Panc1 (cell line): ENCODE data around the gene ZNF407. TPM values are rescaled to one million over a fixed set of nuclear protein-coding genes. Genes with fewer than 3 reads are reported as not detected.

ENCODE experiments used
- ATAC-seq: fragments of 200-7000 bp; cut with Tn5 transposase; 2 replicates; pipeline ENCODE4 v1.9.1; 2020; ENCODE audit warnings: mild to moderate bottlenecking, moderate library complexity
- BruUV-seq: library from RNA; stranded (reverse); fragments of 400-500 nt; replicated peaks from 2 replicates; lab custom pipeline; 2021; lab: Mats Ljungman, UMichigan
- CTCF ChIA-PET: fragments of 300-600 bp; sonication (Branson Sonifier 250); formaldehyde crosslinking; loops from one replicate; lab custom pipeline; 2022; ENCODE audit warnings: antibody characterized with exemption; lab: Charles Lee
- POLR2A ChIA-PET: fragments of 300-600 bp; sonication (Branson Sonifier 250); formaldehyde crosslinking; loops from one replicate; lab custom pipeline; 2022; ENCODE audit warnings: antibody characterized with exemption; lab: Charles Lee
- DNase-seq: peaks from one replicate; pipeline ENCODE4 v3.0.0-alpha.2; 2010; ENCODE audit warnings: low read depth, low spot score
- H3K27ac ChIP-seq: 2 replicates; pipeline ENCODE4 v1.5.1; 2011; ENCODE audit warnings: mild to moderate bottlenecking, low read length, inconsistent platforms
- H3K27me3 ChIP-seq: fragments of 200-500 bp; sonication (Bioruptor generic); 2 replicates; pipeline ENCODE4 v1.6.0; 2014; ENCODE audit warnings: low read length, inconsistent platforms; ENCODE audit not compliant: control insufficient read depth, insufficient read depth
- H3K36me3 ChIP-seq: fragments of 200-500 bp; sonication (Bioruptor generic); 2 replicates; pipeline ENCODE4 v1.5.1; 2014; ENCODE audit warnings: inconsistent platforms, mild to moderate bottlenecking, low read length, moderate library complexity; ENCODE audit not compliant: control insufficient read depth, insufficient read depth
- H3K4me1 ChIP-seq: 2 replicates; pipeline ENCODE4 v1.5.1; 2011; ENCODE audit warnings: inconsistent platforms, mild to moderate bottlenecking, low read length, moderate library complexity; ENCODE audit not compliant: control insufficient read depth, insufficient read depth
- H3K4me3 ChIP-seq, 2 experiments: 2 replicates each; pipeline ENCODE4 v1.5.1; 2011 to 2012; ENCODE audit warnings: low read depth in 2 of 2, low read length in 2 of 2, mild to moderate bottlenecking in 2 of 2, inconsistent platforms in 1 of 2, moderate library complexity in 1 of 2
- H3K9me3 ChIP-seq: fragments of 200-500 bp; sonication (Bioruptor generic); 2 replicates; pipeline ENCODE4 v1.5.1; 2014; ENCODE audit warnings: low read depth, mild to moderate bottlenecking, inconsistent platforms, low read length, moderate library complexity; ENCODE audit not compliant: control insufficient read depth, insufficient read depth
- CTCF ChIP-seq: fragments of 450-650 bp; IDR thresholded peaks from 2 replicates; pipeline ENCODE4 v1.5.1; 2017; ENCODE audit warnings: mild to moderate bottlenecking
- POLR2AphosphoS5 ChIP-seq: IDR thresholded peaks from 2 replicates; pipeline ENCODE4 v1.6.1; 2012; ENCODE audit warnings: mild to moderate bottlenecking, low read depth, low read length, moderate library complexity
- REST ChIP-seq, 2 experiments: IDR thresholded peaks; 2 replicates each; pipeline ENCODE4 v1.6.1; 2011 to 2012; ENCODE audit warnings: low read depth in 2 of 2, control low read depth in 1 of 2, low read length in 1 of 2, mild to moderate bottlenecking in 1 of 2, moderate library complexity in 1 of 2; ENCODE audit not compliant: insufficient read depth in 1 of 2
- SIN3A ChIP-seq: IDR thresholded peaks from 2 replicates; pipeline ENCODE4 v1.6.1; 2012; ENCODE audit warnings: low read depth, mild to moderate bottlenecking, low read length, moderate library complexity, borderline replicate concordance; ENCODE audit not compliant: insufficient read depth
- TCF7L2 ChIP-seq: IDR thresholded peaks from 2 replicates; pipeline ENCODE4 v1.6.1; 2011; ENCODE audit warnings: mild to moderate bottlenecking, low read depth, low read length, inconsistent platforms
- in situ Hi-C: cut with HindIII; loops from 2 replicates; pipeline ENCODE4 v1.10.0; 2016; ENCODE audit warnings: low sequenced_read_pairs, low pct_unique_long_range_greater_than_20kb
- intact Hi-C: fragments of 100-400 bp; cut with micrococcal nuclease; formaldehyde crosslinking; loops from one replicate; pipeline ENCODE4 v1.10.0; 2022; ENCODE audit not compliant: unreplicated experiment
- total RNA-seq: library from RNA; stranded (reverse); gene quantifications from one replicate; pipeline ENCODE4 v1.2.1, GENCODE V29; 2021; ENCODE audit not compliant: unreplicated experiment

The ZNF407 gene
- total RNA-seq, 1 experiment from 2014 or later = 16.8 TPM

- peak overlapping the region; percentile 36; the same call in 1 of the 2 replicates for H3K27ac ChIP-seq
- no peaks in the 10 kb centered on the region for H3K9me3 ChIP-seq
- no peaks in the 10 kb centered on the region for H3K36me3 ChIP-seq
- H3K4me3 ChIP-seq = no peak overlapping the region
- CTCF ChIA-PET = interaction anchor here (0.7 kb wide), 1 partner anchor 45 kb away, joined by 4 read pairs; no protein-coding TSS in a partner anchor
- no peak for TF ChIP-seq SIN3A
- no peak for TF ChIP-seq TCF7L2
- no peak for TF ChIP-seq REST (IDR thresholded peaks at IDR 0.05; ENCODE audit: insufficient read depth in 1 of 2, low read depth in 2 of 2, low read length in 1 of 2)
- TF ChIP-seq POLR2AphosphoS5 = no peak
- TF ChIP-seq CTCF = no peak
- in situ Hi-C loops = no loop called here
- peaks cover 27% of the 10 kb centered on the region for H3K4me1 ChIP-seq
- ATAC-seq (no peak), DNase-seq (no peak)
- intact Hi-C loops = no loop called here
- H3K27me3 ChIP-seq = no peaks in the 10 kb centered on the region
- BruUV-seq = no TSS peak
- POLR2A ChIA-PET = interaction anchor here (0.7 kb wide), 1 partner anchor 10 kb away, joined by 5 read pairs; no protein-coding TSS in a partner anchor
Observed at GRCh38 chr18:74996996-74997395, 399.3 kb downstream of the ZNF407 start.

DNA sequence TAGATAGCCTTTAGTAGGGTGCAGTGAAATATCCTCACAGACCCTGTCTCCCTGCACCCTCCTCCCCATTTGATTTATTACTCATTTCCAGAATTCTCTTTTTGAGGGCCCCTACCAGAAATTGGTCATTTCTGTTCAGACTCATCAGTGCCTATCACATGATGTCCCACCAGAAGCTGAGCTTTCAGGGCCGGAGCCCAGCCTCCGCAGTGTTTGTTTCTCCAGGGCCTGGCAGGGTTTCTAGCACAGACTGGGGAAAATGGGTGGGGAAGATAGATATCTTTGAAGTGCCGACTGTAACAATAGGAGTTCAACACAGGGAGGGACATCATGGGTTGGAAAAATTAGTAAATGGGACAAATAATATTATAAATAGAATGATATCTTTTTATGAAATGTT lies 403.2 kb downstream of the ZNF407 start:
- in situ Hi-C loops (no loop called here), intact Hi-C loops (no loop called here)
- ChIA-PET CTCF (no interaction called here), POLR2A (no interaction called here)
- peaks cover 6% of the 10 kb centered on the region for H3K4me1 ChIP-seq
- H3K36me3 ChIP-seq = no peaks in the 10 kb centered on the region
- BruUV-seq = no TSS peak
- no peaks in the 10 kb centered on the region for H3K27me3 ChIP-seq
- H3K27ac ChIP-seq = no peak overlapping the region
- no peak for DNase-seq
- no peak for TF ChIP-seq REST (IDR thresholded peaks at IDR 0.05; ENCODE audit: insufficient read depth in 1 of 2, low read depth in 2 of 2, low read length in 1 of 2)
- H3K4me3 ChIP-seq = no peak overlapping the region
- H3K9me3 ChIP-seq = no peaks in the 10 kb centered on the region
- ATAC-seq = no peak
